HEK293T (cell line): ENCODE data around the gene RBM20.

Experiments used
- BHLHE40 ChIP-seq: fragments of 450-650 bp; IDR thresholded peaks from 2 replicates; pipeline ENCODE4 v1.6.1; 2016; ENCODE audit warnings: mild to moderate bottlenecking, moderate library complexity, borderline replicate concordance
- CTBP1 ChIP-seq: fragments of 450-650 bp; IDR thresholded peaks from 2 replicates; pipeline ENCODE4 v1.6.1; 2016; ENCODE audit warnings: borderline replicate concordance
- ELF4 ChIP-seq: fragments of 450-650 bp; IDR thresholded peaks from 2 replicates; pipeline ENCODE4 v1.6.1; 2017; ENCODE audit warnings: antibody characterized with exemption
- FOXA1 ChIP-seq: fragments of 450-650 bp; IDR thresholded peaks from 2 replicates; pipeline ENCODE4 v1.6.1; 2016; ENCODE audit warnings: mild to moderate bottlenecking
- FOXM1 ChIP-seq: fragments of 450-650 bp; IDR thresholded peaks from 2 replicates; pipeline ENCODE4 v1.6.1; 2017; ENCODE audit warnings: mild to moderate bottlenecking, borderline replicate concordance
- HDGF ChIP-seq: fragments of 450-650 bp; IDR thresholded peaks from 2 replicates; pipeline ENCODE4 v1.6.1; 2017; ENCODE audit warnings: antibody characterized with exemption, borderline replicate concordance
- LEF1 ChIP-seq: fragments of 450-650 bp; IDR thresholded peaks from 2 replicates; pipeline ENCODE4 v1.6.1; 2017; ENCODE audit warnings: mild to moderate bottlenecking, borderline replicate concordance
- SP1 ChIP-seq: fragments of 450-650 bp; IDR thresholded peaks from 2 replicates; pipeline ENCODE4 v1.6.1; 2017
- TARDBP ChIP-seq: fragments of 450-650 bp; IDR thresholded peaks from 2 replicates; pipeline ENCODE4 v1.6.1; 2016

- TF ChIP-seq SP1: no peak
- no peak for TF ChIP-seq BHLHE40
- no peak for TF ChIP-seq TARDBP
- TF ChIP-seq HDGF: no peak
- no peak for TF ChIP-seq LEF1
- no peak for TF ChIP-seq ELF4
- no peak for TF ChIP-seq CTBP1
- TF ChIP-seq FOXM1: no peak
- no peak for TF ChIP-seq FOXA1
Measured at GRCh38 chr10:110748970-110749369, 104.8 kb downstream of the RBM20 start.
